BLaER1 treated with 17β-estradiol and CSF1 and Interleukin-3, amounts not matched to agents 10 nM and 100 nM (cell line): ENCODE data around the gene SPTBN1.

Experiments
- H3K27ac ChIP-seq, 11 experiments: shearing (Covaris generic); formaldehyde crosslinking; 2 replicates each; pipeline ENCODE4 v1.8.1; 2022
- H3K27me3 ChIP-seq, 11 experiments: shearing (Covaris generic); formaldehyde crosslinking; 2 replicates each; pipeline ENCODE4 v1.8.1; 2022
- H3K36me3 ChIP-seq, 11 experiments: shearing (Covaris generic); formaldehyde crosslinking; 2 replicates each; pipeline ENCODE4 v1.8.1; 2022
- H3K4me1 ChIP-seq, 10 experiments: shearing (Covaris generic); formaldehyde crosslinking; 2 replicates each; pipeline ENCODE4 v1.8.1; 2022
- H3K4me2 ChIP-seq, 11 experiments: shearing (Covaris generic); formaldehyde crosslinking; 2 replicates each; pipeline ENCODE4 v1.8.1; 2022
- H3K4me3 ChIP-seq, 10 experiments: shearing (Covaris generic); formaldehyde crosslinking; 2 replicates each; pipeline ENCODE4 v1.8.1; 2022
- H3K9ac ChIP-seq, 11 experiments: shearing (Covaris generic); formaldehyde crosslinking; 2 replicates each; pipeline ENCODE4 v1.8.1; 2022
- H3K9me3 ChIP-seq, 11 experiments: shearing (Covaris generic); formaldehyde crosslinking; replicated peaks in 1 of 11; 2 replicates each; pipeline ENCODE4 v1.8.1; 2022
- H4K20me1 ChIP-seq, 11 experiments: shearing (Covaris generic); formaldehyde crosslinking; 2 replicates each; pipeline ENCODE4 v1.8.1; 2022
- Cebpa-rat ChIP-seq, 11 experiments: shearing (Covaris generic); IDR thresholded peaks; 2 replicates each; pipeline ENCODE4 v1.8.1; 2022

SPTBN1 gene

DNA sequence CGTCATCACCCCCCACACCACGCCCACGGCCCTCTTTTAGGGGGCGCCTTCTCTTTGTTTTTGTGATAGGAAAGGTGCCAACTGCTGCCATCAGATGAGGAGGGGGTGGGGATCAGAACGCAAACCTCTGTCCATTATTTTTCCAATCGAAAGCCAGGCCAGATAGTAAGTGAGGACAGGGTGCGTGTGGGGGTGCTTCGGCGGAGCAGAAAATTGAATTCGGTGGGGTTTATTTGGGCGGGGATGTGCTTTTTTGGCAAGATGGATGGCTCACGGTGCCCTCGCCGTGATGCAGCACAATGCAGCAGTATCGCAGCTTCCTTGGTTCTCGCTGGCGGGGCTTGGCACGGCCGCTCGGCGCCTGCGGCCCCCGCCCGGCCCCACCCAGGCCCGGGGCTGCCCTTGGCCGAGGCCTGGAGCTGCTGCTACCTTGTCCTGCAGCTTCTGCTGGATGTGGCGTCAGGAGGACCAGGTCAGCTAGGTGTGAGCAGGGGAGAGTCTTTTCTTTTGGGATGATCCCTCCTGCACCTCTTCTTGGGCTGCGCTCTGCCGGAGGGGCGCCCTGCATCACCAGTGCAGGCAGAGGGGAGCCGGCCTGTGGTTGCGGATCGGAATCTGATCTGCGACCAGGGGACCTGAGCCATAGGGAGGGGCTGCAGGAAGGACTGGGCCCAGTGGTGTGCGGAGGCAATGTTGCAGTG lies 1.3 kb downstream of the SPTBN1 start:
- Histone ChIP-seq H4K20me1 (peaks cover 0 to 27% (median 10%) of the 10 kb centered on the region in 11 experiments; a peak in 11 of 22 replicates), H3K27me3 (peaks cover 75 to 85% (median 76%) of the 10 kb centered on the region in 11 experiments), H3K4me1 (peaks cover 11 to 20% (median 17%) of the 10 kb centered on the region in 10 experiments), H3K4me3 (peak overlapping the region; percentile 65 to 79 (median 72)), H3K9me3 (no peaks in the 10 kb centered on the region), H3K4me2 (peak overlapping the region; percentile 90 to 99 (median 97)), H3K9ac (peak overlapping the region in 4 of 11 experiments; percentile 19 to 61 (median 32); a peak in 7 of 22 replicates), H3K36me3 (no peaks in the 10 kb centered on the region), H3K27ac (no peak overlapping the region)
- no peak for TF ChIP-seq Cebpa-rat (IDR thresholded peaks at IDR 0.05)

DNA sequence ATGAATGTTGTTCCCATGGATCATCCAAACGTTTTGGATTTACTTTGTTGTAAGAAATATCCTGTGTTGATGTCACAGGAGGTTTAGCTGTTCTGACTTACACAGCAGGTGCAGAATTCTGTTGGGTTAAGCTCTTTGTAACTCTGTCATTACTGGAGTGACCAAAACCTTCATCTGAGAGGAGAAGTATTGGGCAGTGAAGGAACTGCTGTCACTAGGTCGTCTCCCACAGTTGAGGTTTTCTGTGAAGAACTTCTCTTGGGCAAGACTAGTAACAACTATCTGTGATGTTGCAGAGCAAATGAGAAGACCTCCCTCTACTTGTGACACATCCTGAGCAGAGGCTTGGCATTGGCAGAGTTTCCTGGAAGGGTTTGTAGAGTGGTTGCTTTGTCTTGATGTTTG lies 2.9 kb downstream of the SPTBN1 start:
- Histone ChIP-seq H3K4me2 (no peak overlapping the region), H3K4me1 (peaks cover 11 to 20% (median 17%) of the 10 kb centered on the region in 10 experiments), H3K9me3 (no peaks in the 10 kb centered on the region), H3K36me3 (no peaks in the 10 kb centered on the region), H4K20me1 (peaks cover 0 to 27% (median 10%) of the 10 kb centered on the region in 11 experiments; a peak in 11 of 22 replicates), H3K9ac (no peak overlapping the region), H3K27ac (no peak overlapping the region), H3K27me3 (peaks cover 67 to 76% (median 69%) of the 10 kb centered on the region in 11 experiments), H3K4me3 (no peak overlapping the region; a peak in 1 of 20 replicates)
- TF ChIP-seq Cebpa-rat (IDR thresholded peaks at IDR 0.05) = no peak

DNA sequence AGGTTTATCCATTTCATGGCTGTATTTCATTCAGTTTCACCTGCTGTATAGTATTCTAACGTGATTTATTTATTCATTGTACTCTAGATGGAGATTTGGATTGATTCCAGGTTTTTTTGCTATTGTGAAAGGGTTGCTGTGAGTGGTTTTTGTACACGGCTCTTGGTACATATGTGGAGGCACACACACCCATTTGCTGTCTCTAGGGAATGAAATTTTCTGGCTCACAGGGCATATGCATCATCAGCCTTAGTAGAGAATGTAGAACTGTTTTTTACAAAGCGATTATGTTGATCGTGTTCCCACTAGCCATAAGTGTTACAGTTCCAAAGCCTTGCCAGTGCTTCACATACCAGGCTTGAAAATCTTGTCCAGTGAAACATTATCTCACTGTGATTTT lies 5.1 kb downstream of the SPTBN1 start:
- H3K4me1 ChIP-seq = peaks cover 5 to 11% (median 9%) of the 10 kb centered on the region in 10 experiments
- TF ChIP-seq Cebpa-rat (IDR thresholded peaks at IDR 0.05) = no peak
- peaks cover 46 to 54% (median 47%) of the 10 kb centered on the region in 11 experiments for H3K27me3 ChIP-seq
- no peak overlapping the region for H3K27ac ChIP-seq
- H3K9ac ChIP-seq = no peak overlapping the region
- peaks cover 0 to 15% (median 0%) of the 10 kb centered on the region in 11 experiments; a peak in 6 of 22 replicates for H4K20me1 ChIP-seq
- H3K9me3 ChIP-seq = no peaks in the 10 kb centered on the region
- no peak overlapping the region for H3K4me2 ChIP-seq
- H3K36me3 ChIP-seq = no peaks in the 10 kb centered on the region
- no peak overlapping the region for H3K4me3 ChIP-seq

DNA sequence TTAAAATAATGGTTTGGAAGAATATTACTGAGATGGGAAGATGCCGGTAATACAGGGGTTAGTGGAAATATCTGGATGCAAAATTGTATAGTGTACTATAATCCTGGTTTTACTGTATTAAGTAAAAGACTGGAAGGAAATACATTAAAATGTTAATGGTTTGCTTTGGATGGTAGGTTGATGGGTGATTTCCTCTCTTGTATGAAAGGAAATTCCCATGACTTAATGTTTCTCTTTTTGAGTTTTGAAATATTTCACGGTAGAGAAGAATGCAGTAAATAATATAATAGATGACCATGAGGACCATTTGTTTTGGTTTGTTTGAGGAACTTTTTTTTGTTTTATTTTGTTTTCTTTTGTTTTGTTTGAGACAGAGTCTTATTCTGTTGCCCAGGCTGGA lies 8.2 kb downstream of the SPTBN1 start:
- no peak for TF ChIP-seq Cebpa-rat (IDR thresholded peaks at IDR 0.05)
- H3K27ac ChIP-seq = no peak overlapping the region
- no peak overlapping the region for H3K9ac ChIP-seq
- peaks cover 15 to 23% (median 17%) of the 10 kb centered on the region in 11 experiments for H3K27me3 ChIP-seq
- no peak overlapping the region for H3K4me3 ChIP-seq
- H3K4me1 ChIP-seq = peaks cover 0 to 11% (median 2%) of the 10 kb centered on the region in 10 experiments; a peak in 11 of 20 replicates
- 0 out of 22 replicates have a peak, but pooled peaks cover 0 to under 1% (median 0%) of the 10 kb centered on the region in 11 experiments for H4K20me1 ChIP-seq
- H3K9me3 ChIP-seq = no peaks in the 10 kb centered on the region
- H3K4me2 ChIP-seq = no peak overlapping the region
- H3K36me3 ChIP-seq = no peaks in the 10 kb centered on the region

DNA sequence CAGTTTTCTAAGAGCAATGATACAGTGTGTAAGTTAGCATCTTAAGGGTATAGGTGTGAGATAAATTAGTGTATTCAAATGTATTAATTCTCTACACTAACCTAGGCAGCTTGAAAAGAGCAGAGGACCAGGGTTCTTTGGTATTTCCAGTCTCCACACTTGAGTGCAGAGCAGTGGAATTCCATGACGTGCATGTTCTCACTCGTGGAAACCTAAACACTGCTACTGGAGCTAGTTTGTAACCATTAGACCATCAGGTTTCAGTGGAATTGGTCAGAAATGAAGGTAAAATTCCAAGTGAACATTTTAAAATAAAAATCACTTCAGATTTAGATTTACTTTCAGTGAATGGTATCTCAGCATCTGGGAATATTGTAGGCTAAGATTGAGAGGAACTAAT lies 9.0 kb downstream of the SPTBN1 start:
- no peak for TF ChIP-seq Cebpa-rat (IDR thresholded peaks at IDR 0.05)
- H3K9ac ChIP-seq = no peak overlapping the region
- H3K27me3 ChIP-seq = peaks cover 7 to 15% (median 9%) of the 10 kb centered on the region in 11 experiments; a peak in 20 of 22 replicates
- no peaks in the 10 kb centered on the region for H3K9me3 ChIP-seq
- peaks cover 0 to 19% (median 9%) of the 10 kb centered on the region in 10 experiments; a peak in 15 of 20 replicates for H3K4me1 ChIP-seq
- no peaks in the 10 kb centered on the region for H3K36me3 ChIP-seq
- H3K4me3 ChIP-seq = no peak overlapping the region
- no peak overlapping the region for H3K27ac ChIP-seq
- H3K4me2 ChIP-seq = no peak overlapping the region
- H4K20me1 ChIP-seq = no peaks in the 10 kb centered on the region

DNA sequence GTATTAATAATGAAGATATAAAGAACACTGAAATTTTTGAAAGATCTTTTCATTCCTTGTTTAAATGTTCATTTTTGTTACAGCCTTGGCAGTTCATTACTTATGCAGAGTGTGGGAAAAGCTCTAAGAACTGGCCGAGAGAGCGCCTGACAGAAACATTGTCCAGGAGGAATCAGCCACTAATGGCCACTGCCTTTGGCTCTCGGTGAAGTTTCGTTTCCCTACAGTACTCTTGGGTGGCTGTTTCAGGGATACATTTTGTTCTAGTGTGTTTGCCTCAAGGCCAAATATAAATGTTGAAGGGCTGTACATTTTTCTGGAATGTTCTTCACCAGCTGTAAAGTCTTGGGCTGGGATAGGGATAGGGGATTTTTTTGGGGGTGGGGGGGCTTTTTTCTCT lies 10.7 kb downstream of the SPTBN1 start:
- Histone ChIP-seq H4K20me1 (no peaks in the 10 kb centered on the region), H3K27ac (no peak overlapping the region), H3K4me1 (peaks cover 0 to 24% (median 10%) of the 10 kb centered on the region in 10 experiments; a peak in 15 of 20 replicates), H3K9me3 (no peaks in the 10 kb centered on the region), H3K4me2 (no peak overlapping the region), H3K9ac (no peak overlapping the region), H3K27me3 (peaks cover 0 to 3% (median 0%) of the 10 kb centered on the region in 11 experiments; a peak in 1 of 22 replicates), H3K4me3 (no peak overlapping the region), H3K36me3 (no peaks in the 10 kb centered on the region)
- no peak for TF ChIP-seq Cebpa-rat (IDR thresholded peaks at IDR 0.05)

DNA sequence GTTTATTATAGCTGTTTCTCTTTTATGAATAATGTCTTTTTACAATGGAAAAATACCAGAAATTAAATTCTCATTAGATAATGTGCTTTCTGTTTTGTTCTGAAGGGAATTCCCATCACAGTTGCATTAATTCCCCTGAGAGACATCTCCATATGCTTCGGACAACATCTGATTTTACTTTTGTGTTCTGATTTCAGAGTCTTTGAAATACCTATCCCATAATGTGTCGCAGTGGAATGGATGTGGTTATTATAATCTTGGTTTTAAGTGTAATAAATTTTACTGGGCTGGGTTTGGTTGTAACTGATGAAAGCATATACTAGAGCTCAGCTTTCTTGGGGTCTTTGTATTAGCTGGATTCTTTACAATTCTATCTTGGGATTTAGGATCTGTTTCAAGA lies 12.5 kb downstream of the SPTBN1 start:
- H3K9ac ChIP-seq = no peak overlapping the region

DNA sequence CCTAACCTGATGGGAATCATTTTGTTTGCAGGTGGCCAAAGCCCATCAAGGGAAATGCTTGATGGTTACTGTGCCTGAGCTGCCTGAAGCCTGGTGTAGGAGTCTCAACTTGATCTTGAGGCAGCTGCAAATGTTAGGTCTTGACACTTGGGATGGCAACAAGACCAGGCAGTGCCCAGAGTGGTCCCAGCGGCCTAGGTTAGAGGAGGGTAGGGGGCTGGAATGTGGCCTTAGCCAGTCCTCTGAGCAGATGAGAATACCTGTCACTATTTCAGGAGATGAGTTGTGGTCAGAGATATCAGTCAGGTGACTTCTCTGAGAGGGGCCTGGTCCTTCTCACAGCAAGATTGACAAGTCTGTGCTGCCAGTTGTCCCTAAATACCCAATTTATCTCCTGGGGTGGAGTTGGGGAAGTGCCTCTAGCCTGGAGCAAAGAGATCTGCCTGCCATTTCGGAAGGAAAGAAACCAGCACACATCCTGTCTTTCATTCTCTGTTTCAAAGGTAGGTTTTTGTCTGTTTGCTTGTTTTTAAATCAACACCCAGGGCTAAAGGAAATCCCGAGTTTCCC lies 13.4 kb downstream of the SPTBN1 start:
- Histone ChIP-seq H3K4me2 (peak overlapping the region in 9 of 11 experiments; percentile 32 to 66 (median 44); a peak in 17 of 22 replicates), H3K9me3 (no peaks in the 10 kb centered on the region), H3K9ac (no peak overlapping the region), H3K4me1 (peaks cover 0 to 24% (median 10%) of the 10 kb centered on the region in 10 experiments; a peak in 15 of 20 replicates), H4K20me1 (no peaks in the 10 kb centered on the region), H3K36me3 (no peaks in the 10 kb centered on the region), H3K27ac (no peak overlapping the region; a peak in 1 of 22 replicates), H3K27me3 (no peaks in the 10 kb centered on the region), H3K4me3 (no peak overlapping the region)
- TF ChIP-seq Cebpa-rat (IDR thresholded peaks at IDR 0.05) = no peak

More for the DNA sequence above, 12.5 kb downstream of the SPTBN1 start:
- no peak for TF ChIP-seq Cebpa-rat (IDR thresholded peaks at IDR 0.05)
- no peaks in the 10 kb centered on the region for H3K36me3 ChIP-seq
- H3K9me3 ChIP-seq = no peaks in the 10 kb centered on the region
- H3K27ac ChIP-seq = no peak overlapping the region
- no peak overlapping the region for H3K4me3 ChIP-seq
- no peaks in the 10 kb centered on the region for H3K27me3 ChIP-seq
- no peaks in the 10 kb centered on the region for H4K20me1 ChIP-seq
- H3K4me2 ChIP-seq = peak overlapping the region in 6 of 11 experiments; percentile 32 to 66 (median 41); a peak in 5 of 22 replicates
- H3K4me1 ChIP-seq = peaks cover 0 to 24% (median 10%) of the 10 kb centered on the region in 10 experiments; a peak in 15 of 20 replicates

DNA sequence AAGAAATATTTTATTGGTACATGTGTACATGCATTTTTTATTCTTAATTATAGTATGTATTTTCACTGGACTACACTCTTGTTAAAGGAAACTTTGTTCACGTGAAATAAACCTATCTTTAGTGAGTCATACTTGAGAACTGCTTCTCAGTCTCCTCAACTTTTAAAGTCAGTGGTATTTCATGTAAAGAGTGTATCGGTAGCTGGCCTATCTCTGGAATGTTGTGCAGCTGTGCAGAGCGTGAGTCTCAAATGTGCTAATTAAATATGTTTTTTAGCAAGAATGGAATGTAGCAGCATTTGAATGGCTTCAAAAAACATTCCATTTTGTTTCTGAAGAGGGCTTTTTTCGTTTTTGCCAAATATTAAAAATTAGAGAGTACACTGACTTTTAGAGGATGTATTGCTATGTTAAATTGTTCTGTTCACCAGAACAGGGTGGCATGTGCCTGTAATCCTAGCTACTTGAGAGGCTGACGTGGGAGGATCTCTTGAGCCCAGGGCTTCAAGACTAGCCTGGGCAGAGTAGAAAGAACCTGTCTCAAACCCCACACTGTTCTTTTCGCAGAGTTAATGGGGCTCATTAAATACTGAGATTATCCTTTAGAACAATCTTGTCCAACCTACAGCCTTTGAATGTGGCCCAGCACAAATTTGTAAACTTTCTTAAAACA lies 14.3 kb downstream of the SPTBN1 start:
- no peaks in the 10 kb centered on the region for H3K36me3 ChIP-seq
- H3K9me3 ChIP-seq = no peaks in the 10 kb centered on the region
- no peak overlapping the region for H3K27ac ChIP-seq
- H3K9ac ChIP-seq = no peak overlapping the region
- H4K20me1 ChIP-seq = no peaks in the 10 kb centered on the region
- peak overlapping the region in 5 of 11 experiments; percentile 38 to 66 (median 44); a peak in 4 of 22 replicates for H3K4me2 ChIP-seq
- H3K27me3 ChIP-seq = no peaks in the 10 kb centered on the region
- no peak for TF ChIP-seq Cebpa-rat (IDR thresholded peaks at IDR 0.05)
- peaks cover 0 to 24% (median 10%) of the 10 kb centered on the region in 10 experiments; a peak in 15 of 20 replicates for H3K4me1 ChIP-seq
- no peak overlapping the region for H3K4me3 ChIP-seq
